ENCODE data around the gene TBC1D5.

Gene TBC1D5

DNA sequence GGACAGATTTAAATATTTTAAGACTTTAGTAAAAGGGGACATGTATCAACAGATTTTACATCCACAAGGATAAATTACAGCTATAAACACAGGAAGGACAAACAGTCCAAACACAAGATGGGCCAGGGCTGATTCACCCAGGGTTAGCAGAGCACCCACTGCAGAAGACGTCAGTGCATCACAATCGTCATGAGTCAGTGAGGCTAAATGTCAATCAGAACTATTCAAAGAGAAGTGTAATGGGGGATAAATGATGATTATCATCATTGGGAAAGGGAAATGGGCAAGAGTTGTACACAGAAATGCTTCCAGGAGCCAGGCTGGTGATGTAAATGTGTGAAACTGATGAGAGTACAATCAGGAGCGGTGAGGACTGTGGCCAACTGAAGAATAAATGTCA is 630.8 kb downstream of the TBC1D5 start:
- DNase-seq (ENCODE audit: low read depth, low spot score) = no peak

DNA sequence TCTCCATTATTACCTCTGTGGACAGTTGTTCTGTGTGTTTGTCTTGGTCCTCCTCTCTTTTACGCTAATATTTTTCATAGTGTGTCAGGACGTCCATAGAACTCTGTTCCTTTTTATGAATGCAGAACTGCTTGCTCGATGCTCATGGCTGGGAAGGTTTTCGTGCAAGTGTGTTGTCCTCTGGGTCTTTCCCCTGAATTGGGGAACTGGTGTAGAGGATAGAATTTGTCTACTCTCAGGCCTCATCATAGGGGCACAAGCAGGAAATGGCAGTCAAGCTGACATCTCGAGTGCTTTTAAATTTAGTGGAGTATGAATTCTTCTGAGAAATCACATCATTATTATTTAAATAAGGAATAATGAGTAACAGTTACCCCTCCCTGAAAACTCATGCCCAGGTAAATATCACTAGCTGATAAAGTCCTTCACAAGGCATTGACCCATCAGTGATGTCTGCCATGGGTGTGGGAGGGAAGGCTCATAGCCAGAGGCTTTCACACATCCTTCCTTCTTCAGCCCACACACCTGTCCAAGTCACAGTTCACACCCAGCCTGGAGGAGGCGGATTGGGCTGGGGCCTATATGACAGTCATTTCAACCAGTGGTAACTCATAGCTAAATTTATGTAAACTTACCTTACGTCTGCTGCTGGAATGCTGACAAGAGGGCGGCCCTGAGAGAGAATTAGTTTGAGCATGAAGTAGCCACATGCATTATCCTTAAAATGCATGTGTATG is 631.6 kb downstream of the TBC1D5 start:
- no peak for DNase-seq (ENCODE audit: low read depth, low spot score)
